GM19395 (cell line): ENCODE data around the gene GSG1L.
"Not testable (repeated sequence)": the region's sequence is repeated elsewhere in the genome, so short reads cannot be mapped to it uniquely, and the experiment has no call there.

Experiments used
- ATAC-seq: cut with Tn5 transposase; IDR thresholded peaks from one replicate; pipeline ENCODE4 v1.9.1; 2021; ENCODE audit warnings: mild to moderate bottlenecking, moderate library complexity; ENCODE audit not compliant: unreplicated experiment

The GSG1L gene

GRCh38 chr16:27917949-27918348 is 145.6 kb downstream of the GSG1L start:
- ATAC-seq = no peak

DNA sequence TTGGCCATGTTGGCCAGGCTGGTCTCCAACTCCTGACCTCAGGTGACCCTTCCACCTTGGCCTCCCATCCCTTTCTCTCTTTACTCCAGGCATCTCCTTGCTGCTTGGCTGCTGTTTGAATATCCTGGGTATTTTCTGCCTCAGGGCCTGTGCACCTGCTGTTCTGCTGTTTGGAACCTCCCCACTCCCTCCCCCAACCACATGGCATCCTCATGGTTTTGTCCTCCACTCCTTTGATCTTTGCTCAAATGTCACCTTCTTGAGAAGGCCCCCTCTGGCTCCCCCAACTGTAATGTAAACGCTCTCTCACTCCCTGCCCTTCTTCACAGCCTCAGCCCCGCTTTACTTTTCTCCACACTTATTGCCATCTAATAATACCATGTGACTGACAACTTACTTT is 152.0 kb downstream of the GSG1L start:
- ATAC-seq = no peak

DNA sequence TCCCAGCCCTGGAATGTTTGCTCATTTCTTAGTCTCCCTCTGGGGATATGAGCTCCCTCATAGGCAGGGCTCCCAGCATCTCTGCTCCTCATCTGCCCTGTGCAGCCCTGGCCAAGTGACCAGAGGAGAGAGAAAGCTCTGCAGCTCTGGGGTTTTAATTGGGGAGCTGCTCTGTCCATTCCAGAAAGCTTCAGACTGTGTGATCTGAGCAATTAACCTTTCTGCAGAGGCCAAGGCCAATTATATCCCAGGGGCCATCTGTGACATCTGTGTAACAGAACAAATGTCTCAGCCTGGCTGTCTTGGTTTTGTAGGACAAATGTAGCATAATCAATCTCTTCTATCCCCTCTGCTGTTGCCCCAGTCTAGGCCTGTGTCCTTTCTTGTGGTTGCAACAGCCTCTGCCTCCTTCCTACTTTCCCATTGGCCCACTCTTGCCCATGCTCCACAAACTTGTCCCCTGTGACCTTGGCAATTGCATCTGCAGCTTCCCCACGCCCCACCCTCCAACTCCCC is 156.0 kb downstream of the GSG1L start:
- no peak for ATAC-seq

DNA sequence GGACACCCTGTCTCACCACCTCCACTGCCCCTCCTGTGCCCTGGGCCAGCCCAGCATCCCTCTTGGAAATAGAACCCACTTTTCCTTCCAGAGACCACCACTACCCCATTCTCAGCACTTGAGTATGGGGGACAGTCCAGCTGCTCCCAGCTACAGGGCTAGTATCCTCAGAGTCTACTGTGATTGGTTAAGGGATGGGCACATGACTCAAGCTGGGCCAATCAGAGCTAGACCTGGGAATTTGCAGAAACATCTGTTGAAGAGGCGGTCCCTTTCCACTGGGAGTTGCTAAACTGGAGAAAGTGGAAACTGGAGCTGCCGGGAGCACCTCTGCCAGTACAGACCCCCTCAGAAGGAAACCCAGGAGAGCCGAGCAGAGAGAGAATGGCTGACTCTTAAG is 156.6 kb downstream of the GSG1L start:
- no peak for ATAC-seq

GRCh38 chr16:27903046-27903655 is 160.4 kb downstream of the GSG1L start:
- no peak for ATAC-seq

DNA sequence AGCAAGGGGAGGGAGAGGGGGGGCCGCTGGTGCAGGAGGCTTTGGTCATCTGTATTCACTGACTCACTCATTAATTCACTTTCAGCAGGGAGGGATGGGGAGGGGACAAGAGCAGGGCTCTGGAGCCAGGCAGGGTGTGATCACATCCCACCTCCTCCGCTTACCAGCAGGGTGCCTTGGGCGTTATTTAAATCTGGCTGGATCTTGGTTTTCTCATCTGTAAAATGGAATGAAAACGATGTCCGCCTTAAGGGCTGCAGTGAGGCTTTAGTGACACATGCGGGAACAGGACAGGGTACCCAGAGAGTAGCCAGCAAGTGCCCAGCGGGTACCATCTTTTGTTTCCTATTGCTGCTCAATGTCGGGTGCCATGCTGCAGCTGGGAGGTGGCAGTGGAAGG is 161.0 kb downstream of the GSG1L start:
- no peak for ATAC-seq

- no peak for ATAC-seq
Measured at GRCh38 chr16:27901956-27902355, 161.6 kb downstream of the GSG1L start.

- no peak for ATAC-seq
Measured at GRCh38 chr16:27899736-27900135, 163.8 kb downstream of the GSG1L start.

DNA sequence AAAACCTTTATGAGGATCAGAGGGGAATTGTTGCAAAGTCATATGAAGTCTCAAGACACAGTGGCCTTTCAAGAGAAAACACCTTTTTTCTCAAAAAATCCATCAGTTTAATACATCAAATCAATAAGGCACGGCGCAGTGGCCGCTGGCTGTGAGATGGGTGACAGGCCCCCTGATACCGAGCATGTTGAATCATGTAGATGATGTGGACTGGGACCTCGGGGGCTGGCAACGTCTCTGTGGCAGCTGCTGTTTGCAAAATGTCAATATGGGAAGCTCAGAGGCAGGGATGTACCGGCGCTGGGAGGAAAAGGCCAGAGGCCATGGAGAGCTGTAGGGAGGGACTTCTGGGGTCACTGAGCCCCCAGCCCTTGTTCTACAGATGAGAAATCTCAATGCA is 169.1 kb downstream of the GSG1L start:
- no peak for ATAC-seq

DNA sequence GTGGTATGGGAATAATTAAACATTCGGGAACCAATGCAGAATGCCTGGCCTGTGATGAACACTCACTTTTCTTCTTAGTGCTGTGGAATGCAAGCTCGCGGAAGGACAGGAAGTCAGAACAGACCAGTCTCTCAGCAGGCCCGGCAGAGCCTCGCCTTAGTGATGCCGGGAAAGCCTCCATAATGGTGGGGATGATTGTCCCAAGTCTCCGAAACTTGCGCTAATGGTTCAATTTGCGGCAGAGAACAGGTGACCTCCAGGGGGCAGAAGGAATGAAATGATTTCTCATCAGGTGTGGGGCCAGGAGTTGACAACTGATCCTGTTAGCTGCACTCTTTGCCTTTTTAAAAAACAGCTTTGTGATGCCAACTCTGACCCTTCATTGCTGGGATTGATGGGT is 170.6 kb downstream of the GSG1L start:
- ATAC-seq = no peak

GRCh38 chr16:27890866-27891265 is 172.6 kb downstream of the GSG1L start:
- ATAC-seq = no peak

GRCh38 chr16:27890006-27890405 is 173.5 kb downstream of the GSG1L start:
- no peak for ATAC-seq

DNA sequence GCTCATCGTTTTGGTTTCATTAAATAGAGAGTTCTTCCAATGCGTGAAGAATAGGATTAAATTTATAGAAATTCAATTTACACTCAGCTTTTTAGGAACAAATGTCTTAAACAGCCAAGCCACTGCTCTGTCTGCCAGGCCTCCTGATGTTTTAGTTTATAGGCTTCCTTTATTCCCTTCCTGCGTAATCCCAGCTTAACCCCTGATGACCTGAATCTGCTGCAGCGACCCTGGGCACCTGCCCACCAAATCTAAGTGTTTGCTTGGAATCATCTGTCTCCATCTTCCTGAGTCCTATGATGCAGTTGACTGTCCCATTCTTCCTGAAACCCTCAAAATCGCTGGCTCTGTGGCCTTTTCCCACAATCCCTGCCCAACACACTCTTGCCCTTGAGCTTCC is 179.9 kb downstream of the GSG1L start:
- no peak for ATAC-seq

GRCh38 chr16:27880287-27880686 is 183.2 kb downstream of the GSG1L start:
- no peak for ATAC-seq

- no peak for ATAC-seq
Measured at GRCh38 chr16:27879601-27880247, 183.8 kb downstream of the GSG1L start.

DNA sequence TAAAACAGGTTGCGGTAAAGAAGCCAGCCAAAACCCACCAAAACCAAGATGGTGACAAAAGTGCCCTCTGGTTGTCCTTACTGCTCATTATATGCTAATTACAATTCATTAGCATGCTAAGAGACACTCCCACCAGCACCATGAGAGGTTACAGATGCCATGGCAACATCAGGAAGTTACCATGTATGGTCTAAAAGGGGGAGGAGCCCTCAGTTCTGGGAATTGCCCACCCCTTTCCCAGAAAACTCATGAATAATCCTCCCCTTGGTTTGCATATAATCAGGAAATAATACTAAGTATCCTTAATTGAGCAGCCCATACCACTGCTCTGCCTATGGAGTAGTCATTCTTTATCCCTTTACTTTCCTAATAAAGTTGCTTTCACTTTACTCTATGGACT is 190.9 kb downstream of the GSG1L start:
- ATAC-seq = not testable (repeated sequence)

- ATAC-seq = no peak
Measured at GRCh38 chr16:27870116-27870798, 193.3 kb downstream of the GSG1L start.

DNA sequence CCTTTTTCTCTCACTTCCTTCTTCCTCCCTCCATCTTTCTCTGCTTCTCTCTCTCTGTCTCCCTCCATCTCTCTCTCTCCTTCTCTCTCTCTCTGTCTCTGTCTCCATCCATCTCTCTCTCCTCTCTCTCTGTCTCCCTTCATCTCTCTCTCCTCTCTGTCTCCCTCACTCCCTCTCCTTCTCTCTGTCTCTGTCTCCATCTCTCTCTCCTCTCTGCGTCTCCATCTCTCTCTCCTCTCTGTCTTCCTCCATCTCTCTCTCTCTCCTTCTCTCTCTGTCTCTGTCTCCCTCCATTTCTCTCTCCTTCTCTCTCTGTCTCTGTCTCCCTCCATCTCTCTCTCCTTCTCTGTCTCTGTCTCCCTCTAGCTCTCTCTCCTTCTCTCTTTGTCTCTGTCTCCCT is 194.1 kb downstream of the GSG1L start:
- ATAC-seq = no peak

- ATAC-seq = no peak
Measured at GRCh38 chr16:27868180-27868579, 195.3 kb downstream of the GSG1L start.

DNA sequence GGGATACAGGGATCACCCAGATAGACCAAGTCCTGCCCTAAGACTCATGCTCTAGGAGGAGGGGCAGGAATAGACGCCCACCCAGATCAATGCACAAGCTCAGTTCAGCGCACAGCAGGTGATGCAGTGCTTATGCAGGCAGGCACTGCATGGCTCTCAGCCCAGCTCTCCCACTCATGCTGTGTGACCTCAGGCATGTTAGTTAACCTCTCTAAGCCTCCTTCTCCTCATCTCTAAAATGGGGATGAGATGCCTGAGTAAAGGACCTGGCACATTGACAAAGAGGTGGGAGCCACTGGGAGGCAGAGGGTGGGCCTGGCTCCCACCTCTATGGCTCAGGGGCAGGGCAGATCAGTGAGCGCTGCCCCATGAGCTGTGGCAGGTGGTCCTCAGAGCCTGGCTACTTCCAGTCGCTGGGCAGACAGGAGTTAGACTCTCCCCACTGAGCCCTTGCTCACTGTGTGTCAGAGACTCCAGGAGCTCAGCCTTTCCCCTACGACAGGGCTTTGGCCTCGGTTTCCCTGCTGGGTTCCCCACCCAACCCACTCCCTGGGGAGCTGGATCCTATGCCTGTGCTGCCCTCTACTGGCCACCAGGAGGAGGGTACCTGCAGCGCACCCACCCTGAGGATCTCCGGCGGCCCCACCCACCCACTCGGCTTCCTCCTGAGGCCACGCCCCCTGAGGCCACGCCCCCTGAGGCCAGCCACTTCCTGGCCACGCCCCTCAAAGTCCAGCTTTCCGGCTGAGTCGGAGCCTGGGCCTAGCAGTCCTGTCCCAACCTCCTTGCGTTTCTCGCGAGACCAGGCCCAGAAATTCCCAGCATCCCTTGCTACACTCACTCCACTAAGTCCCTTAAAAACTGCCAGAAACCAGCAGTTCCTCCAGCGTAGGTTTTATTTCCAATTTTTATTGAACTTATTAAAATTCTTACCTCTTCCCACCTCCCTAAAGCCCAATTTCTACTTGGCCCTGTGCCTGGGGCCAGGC is 196.1 kb downstream of the GSG1L start:
- ATAC-seq = no peak

DNA sequence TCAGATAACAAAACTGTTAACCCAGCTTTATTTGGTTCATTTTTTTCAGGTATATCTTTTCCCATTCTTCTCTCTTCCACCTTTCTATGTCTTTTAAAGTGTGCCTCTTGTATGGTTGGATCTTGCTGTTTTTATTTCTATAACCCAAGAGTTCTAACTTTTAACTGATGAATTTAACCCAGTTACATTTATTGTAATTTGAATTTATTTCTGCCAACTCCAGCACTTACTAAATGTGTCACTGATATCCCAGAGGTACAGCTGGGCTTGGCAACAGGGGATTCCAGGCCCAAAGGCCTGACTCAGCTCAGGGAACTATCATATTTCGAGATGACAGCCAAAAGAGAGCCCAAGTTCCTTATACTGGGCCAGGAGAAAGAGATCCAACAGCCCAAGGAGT is 200.1 kb downstream of the GSG1L start:
- ATAC-seq = no peak
